MM.1S (cell line): Measurements from ENCODE around the gene CYB5RL.

Experiments
- CTCF ChIP-seq: fragments of 300-600 bp; sonication (generic); IDR thresholded peaks from 2 replicates; pipeline ENCODE4 v1.5.1; 2016; ENCODE audit warnings: antibody characterized with exemption, low read length, mixed read lengths
- EZH2 ChIP-seq: fragments of 300-600 bp; sonication (generic); optimal IDR thresholded peaks from 2 replicates; pipeline ENCODE3; 2017; ENCODE audit warnings: low read depth, mild to moderate bottlenecking, antibody characterized with exemption, low read length, mixed read lengths

DNA sequence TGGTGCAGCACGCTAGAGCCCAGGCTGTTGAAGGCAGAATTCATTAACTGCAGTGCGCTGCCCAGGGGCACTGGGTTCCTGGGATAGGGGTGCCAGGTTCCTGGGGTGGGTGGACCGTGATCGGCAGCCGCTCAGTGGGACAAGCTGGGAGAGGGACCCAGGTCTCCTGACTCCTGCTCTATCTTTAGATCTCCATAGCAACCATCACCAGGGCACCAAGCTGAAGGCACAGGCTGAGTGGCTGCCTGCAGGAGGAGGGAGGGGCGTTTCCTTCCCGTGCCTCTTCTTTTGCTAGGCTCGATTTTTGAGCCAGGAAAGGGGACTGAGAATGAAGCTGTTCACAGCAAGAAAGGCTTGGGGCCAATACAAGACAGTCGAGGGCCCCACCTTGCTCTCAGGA, 26.1 kb downstream of the CYB5RL start:
- no peak for TF ChIP-seq CTCF
- TF ChIP-seq EZH2: no peak
